ENCODE results near the gene ZDHHC3.

The ZDHHC3 gene

DNA sequence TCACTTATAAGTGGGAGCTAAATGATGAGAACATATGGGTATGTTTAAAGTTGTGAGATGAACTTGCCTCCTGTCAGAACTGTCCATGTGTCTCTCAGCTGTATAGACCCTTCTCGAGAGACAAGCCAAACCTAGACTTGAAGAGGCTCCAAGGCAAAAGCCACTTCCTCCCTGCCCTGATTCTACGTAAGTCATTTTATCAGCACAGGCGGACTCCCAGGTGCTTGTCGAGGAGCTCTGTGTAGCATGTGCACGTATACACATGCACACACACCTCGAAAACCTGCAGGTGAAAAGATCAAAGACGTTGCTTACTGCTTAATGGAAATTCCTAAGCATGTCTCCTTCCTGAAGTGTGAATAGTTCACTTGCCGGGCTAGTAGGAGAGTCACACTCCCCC is 44.6 kb upstream of the ZDHHC3 start:
- ChIA-PET POLR2A (no interaction called here), CTCF (interaction anchor here (0.6 kb wide), 1 partner anchor 117 kb away, joined by 3 read pairs; no protein-coding TSS in a partner anchor)
- no peak for DNase-seq (ENCODE audit: extremely low spot score)
- no peak for TF ChIP-seq NFRKB (IDR thresholded peaks at IDR 0.05)
- no peak for TF ChIP-seq ZNF384 (IDR thresholded peaks at IDR 0.05)
- TF ChIP-seq SP1 (IDR thresholded peaks at IDR 0.05), result no peak
- TF ChIP-seq, protein P1, sequence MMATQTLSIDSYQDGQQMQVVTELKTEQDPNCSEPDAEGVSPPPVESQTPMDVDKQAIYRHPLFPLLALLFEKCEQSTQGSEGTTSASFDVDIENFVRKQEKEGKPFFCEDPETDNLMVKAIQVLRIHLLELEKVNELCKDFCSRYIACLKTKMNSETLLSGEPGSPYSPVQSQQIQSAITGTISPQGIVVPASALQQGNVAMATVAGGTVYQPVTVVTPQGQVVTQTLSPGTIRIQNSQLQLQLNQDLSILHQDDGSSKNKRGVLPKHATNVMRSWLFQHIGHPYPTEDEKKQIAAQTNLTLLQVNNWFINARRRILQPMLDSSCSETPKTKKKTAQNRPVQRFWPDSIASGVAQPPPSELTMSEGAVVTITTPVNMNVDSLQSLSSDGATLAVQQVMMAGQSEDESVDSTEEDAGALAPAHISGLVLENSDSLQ (IDR thresholded peaks at IDR 0.05), result no peak
- no peak for TF ChIP-seq BHLHE40 (IDR thresholded peaks at IDR 0.05; ENCODE audit: borderline replicate concordance)
- no peak for TF ChIP-seq LEF1 (IDR thresholded peaks at IDR 0.05; ENCODE audit: borderline replicate concordance)
- no peak for TF ChIP-seq FOXA1 (IDR thresholded peaks at IDR 0.05)
- no peak for TF ChIP-seq FOXK2 (IDR thresholded peaks at IDR 0.05)
- no peak for TF ChIP-seq CTBP1 (IDR thresholded peaks at IDR 0.05; ENCODE audit: borderline replicate concordance)
- no peak for TF ChIP-seq FOXM1 (IDR thresholded peaks at IDR 0.05; ENCODE audit: borderline replicate concordance)
- no peak for TF ChIP-seq HDGF (IDR thresholded peaks at IDR 0.05; ENCODE audit: borderline replicate concordance)
- no peak for TF ChIP-seq ARNT (IDR thresholded peaks at IDR 0.05)

DNA sequence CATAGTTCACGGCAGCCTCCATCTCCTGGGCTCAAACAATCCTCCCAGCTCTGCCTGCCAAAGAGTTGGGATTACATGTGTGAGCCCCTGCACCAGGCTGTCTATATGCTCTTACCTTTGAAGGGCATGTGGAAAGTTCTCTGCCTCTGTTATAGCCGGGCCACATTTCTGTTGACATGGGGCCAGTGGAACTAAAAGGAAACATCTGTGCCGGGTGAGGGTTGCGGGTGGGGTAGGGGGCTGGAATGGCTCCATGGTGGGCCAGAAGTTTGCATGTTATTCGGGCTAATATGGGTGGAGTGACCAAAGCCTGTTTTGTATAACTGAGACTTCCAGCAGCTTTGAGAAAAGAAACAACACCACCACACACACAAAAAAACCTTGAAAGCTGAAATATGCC is 41.8 kb upstream of the ZDHHC3 start:
- ChIA-PET POLR2A (no interaction called here), CTCF (no interaction called here)
- no peak for TF ChIP-seq ZNF384 (IDR thresholded peaks at IDR 0.05)
- TF ChIP-seq NFRKB (IDR thresholded peaks at IDR 0.05), result no peak
- no peak for TF ChIP-seq FOXM1 (IDR thresholded peaks at IDR 0.05; ENCODE audit: borderline replicate concordance)
- no peak for TF ChIP-seq TARDBP (IDR thresholded peaks at IDR 0.05)
- no peak for TF ChIP-seq HDGF (IDR thresholded peaks at IDR 0.05; ENCODE audit: borderline replicate concordance)
- no peak for TF ChIP-seq CTBP1 (IDR thresholded peaks at IDR 0.05; ENCODE audit: borderline replicate concordance)
- no peak for TF ChIP-seq FOXA1 (IDR thresholded peaks at IDR 0.05)
- no peak for TF ChIP-seq SP1 (IDR thresholded peaks at IDR 0.05)
- TF ChIP-seq L3MBTL2 (conservative IDR thresholded peaks at IDR 0.05), result no peak
- TF ChIP-seq ELF4 (IDR thresholded peaks at IDR 0.05), result no peak
- TF ChIP-seq BHLHE40 (IDR thresholded peaks at IDR 0.05; ENCODE audit: borderline replicate concordance), result no peak
- TF ChIP-seq LEF1 (IDR thresholded peaks at IDR 0.05; ENCODE audit: borderline replicate concordance), result no peak
- TF ChIP-seq SUZ12 (IDR thresholded peaks at IDR 0.05), result no peak
- TF ChIP-seq FOXK2 (IDR thresholded peaks at IDR 0.05), result no peak
- no peak for TF ChIP-seq ARNT (IDR thresholded peaks at IDR 0.05)
- TF ChIP-seq, protein P1 (IDR thresholded peaks at IDR 0.05), result no peak
- DNase-seq (ENCODE audit: extremely low spot score), result no peak

DNA sequence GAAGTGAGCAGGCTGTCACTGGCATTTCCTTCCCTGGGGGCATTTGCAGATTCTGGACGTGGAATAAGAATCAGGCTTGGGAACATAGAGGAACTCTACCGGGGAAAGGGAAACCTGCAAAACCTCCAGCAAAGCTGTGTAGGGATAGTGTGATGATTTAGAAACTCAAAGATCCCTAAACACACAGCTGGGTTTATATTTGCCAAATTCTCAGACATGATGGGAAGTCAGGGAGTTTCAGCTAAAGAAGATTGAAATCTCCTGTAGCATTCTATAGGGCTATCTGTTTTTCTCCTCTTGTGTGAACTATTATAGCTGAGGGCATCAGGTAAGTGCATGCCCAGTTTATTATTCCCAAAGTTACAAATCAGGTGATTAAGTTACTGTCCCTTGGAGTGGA is 40.9 kb upstream of the ZDHHC3 start:
- ChIA-PET CTCF (no interaction called here), POLR2A (no interaction called here)
- DNase-seq (ENCODE audit: extremely low spot score), result no peak

DNA sequence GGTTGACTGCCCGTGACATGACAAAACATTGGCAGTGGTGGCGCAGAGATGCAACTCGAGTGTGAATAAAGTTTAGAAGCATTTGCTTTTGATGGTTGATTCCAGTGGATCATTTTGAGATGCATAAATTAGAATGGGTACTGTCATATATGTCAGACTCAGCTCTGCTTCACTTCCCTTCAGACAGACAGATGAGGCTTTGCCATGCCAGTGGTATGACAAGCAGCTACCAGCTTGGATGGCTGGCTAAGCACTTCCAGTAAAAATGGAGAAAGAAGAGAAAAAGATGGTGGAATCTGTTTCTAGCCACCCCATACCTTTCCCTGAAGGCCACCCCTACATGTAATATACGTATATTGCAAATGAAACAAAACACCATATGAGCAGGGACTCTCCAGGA is 36.6 kb upstream of the ZDHHC3 start:
- DNase-seq (ENCODE audit: extremely low spot score), result no peak
- no peak for TF ChIP-seq ELF4 (IDR thresholded peaks at IDR 0.05)
- no peak for TF ChIP-seq TARDBP (IDR thresholded peaks at IDR 0.05)
- no peak for TF ChIP-seq SUZ12 (IDR thresholded peaks at IDR 0.05)
- TF ChIP-seq HDGF (IDR thresholded peaks at IDR 0.05; ENCODE audit: borderline replicate concordance), result no peak
- no peak for TF ChIP-seq SP1 (IDR thresholded peaks at IDR 0.05)
- TF ChIP-seq FOXK2 (IDR thresholded peaks at IDR 0.05), result no peak
- TF ChIP-seq NFRKB (IDR thresholded peaks at IDR 0.05), result no peak
- no peak for TF ChIP-seq FOXA1 (IDR thresholded peaks at IDR 0.05)
- TF ChIP-seq ARNT (IDR thresholded peaks at IDR 0.05), result no peak
- no peak for TF ChIP-seq CTBP1 (IDR thresholded peaks at IDR 0.05; ENCODE audit: borderline replicate concordance)
- TF ChIP-seq BHLHE40 (IDR thresholded peaks at IDR 0.05; ENCODE audit: borderline replicate concordance), result no peak
- no peak for TF ChIP-seq LEF1 (IDR thresholded peaks at IDR 0.05; ENCODE audit: borderline replicate concordance)
- no peak for TF ChIP-seq ZNF384 (IDR thresholded peaks at IDR 0.05)
- no peak for TF ChIP-seq FOXM1 (IDR thresholded peaks at IDR 0.05; ENCODE audit: borderline replicate concordance)
- TF ChIP-seq, protein P1 (IDR thresholded peaks at IDR 0.05), result no peak
- no peak for TF ChIP-seq L3MBTL2 (conservative IDR thresholded peaks at IDR 0.05)
- ChIA-PET CTCF (no interaction called here), POLR2A (no interaction called here)

More for the DNA sequence above, 40.9 kb upstream of the ZDHHC3 start:
- TF ChIP-seq FOXA1 (IDR thresholded peaks at IDR 0.05) (no peak), ELF4 (IDR thresholded peaks at IDR 0.05) (no peak), CTBP1 (IDR thresholded peaks at IDR 0.05; ENCODE audit: borderline replicate concordance) (no peak), L3MBTL2 (conservative IDR thresholded peaks at IDR 0.05) (no peak), SP1 (IDR thresholded peaks at IDR 0.05) (no peak), FOXM1 (IDR thresholded peaks at IDR 0.05; ENCODE audit: borderline replicate concordance) (no peak), SUZ12 (IDR thresholded peaks at IDR 0.05) (no peak)

DNA sequence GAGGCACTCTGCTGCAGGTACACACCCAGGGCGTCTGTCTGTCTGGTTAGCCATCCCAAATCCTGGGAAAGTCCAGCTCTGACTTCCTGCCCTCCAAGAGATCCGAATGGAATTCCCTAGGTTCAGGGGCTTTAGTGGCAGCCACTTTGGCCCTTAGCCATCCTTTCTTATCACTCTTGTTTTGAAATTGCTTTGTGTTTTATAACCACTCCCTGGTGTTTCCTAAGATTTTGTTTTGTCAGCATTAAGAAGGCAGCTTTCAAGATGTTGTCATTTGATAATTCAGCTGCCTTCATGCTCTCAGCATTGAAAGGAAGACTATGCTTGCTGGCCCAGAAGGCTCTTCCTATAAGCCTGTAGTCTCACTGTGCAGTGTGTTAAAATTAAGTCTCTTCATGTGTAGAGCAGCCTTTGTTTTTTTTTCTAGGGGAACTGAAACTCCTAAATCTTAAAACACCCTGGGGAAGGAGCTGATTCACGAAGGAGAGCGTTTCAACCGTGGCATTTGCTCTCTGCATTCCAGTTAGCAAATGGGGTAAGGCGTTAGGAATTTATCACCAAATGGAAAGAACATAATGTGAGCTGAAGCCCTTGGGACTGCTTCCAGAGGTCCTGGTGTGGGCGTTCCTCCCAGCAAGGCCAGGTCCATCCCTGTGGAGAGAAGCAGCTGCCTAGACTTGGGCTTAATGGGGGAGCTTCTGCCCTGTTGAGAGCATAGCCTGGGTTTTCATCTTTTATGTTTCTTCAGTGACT is 36.0 kb upstream of the ZDHHC3 start:
- TF ChIP-seq BHLHE40 (IDR thresholded peaks at IDR 0.05; ENCODE audit: borderline replicate concordance) (no peak), LEF1 (IDR thresholded peaks at IDR 0.05; ENCODE audit: borderline replicate concordance) (no peak), SP1 (IDR thresholded peaks at IDR 0.05) (no peak), TARDBP (IDR thresholded peaks at IDR 0.05) (no peak), ARNT (IDR thresholded peaks at IDR 0.05) (no peak), ZNF384 (IDR thresholded peaks at IDR 0.05) (no peak), HDGF (IDR thresholded peaks at IDR 0.05; ENCODE audit: borderline replicate concordance) (no peak), FOXA1 (IDR thresholded peaks at IDR 0.05) (no peak), CTBP1 (IDR thresholded peaks at IDR 0.05; ENCODE audit: borderline replicate concordance) (no peak)
- ChIA-PET CTCF (no interaction called here), POLR2A (no interaction called here)
- DNase-seq (ENCODE audit: extremely low spot score), result no peak

DNA sequence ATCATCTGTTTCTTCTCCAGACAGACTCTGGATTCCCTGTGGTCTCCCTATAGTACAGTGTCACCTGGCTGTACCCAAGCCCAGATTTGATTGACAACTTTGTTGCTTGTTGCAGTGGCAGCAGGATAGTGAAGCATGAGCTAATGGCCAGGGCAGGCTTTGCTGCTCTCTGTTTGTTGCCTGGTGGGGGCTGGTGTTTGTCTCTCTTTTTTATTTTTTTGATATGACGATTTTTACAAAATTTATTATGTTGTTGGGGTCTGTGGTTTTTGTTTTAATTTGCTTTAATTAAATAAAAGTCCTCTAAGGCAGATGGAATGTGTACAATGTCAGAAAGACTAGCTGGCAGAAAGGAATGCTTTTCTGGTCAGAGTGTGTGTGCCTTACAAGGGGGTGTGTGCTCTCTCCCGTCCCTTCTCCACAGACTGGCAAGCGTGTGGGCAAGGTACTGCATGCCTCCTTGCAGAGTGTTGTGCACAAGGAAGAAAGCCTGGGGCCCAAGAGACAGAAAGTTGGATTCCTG is 34.9 kb upstream of the ZDHHC3 start:
- no peak for DNase-seq (ENCODE audit: extremely low spot score)
- ChIA-PET CTCF (no interaction called here), POLR2A (no interaction called here)
- TF ChIP-seq FOXA1 (IDR thresholded peaks at IDR 0.05), result no peak
- TF ChIP-seq, protein P1 (IDR thresholded peaks at IDR 0.05), result no peak
- TF ChIP-seq NFRKB (IDR thresholded peaks at IDR 0.05), result no peak
- TF ChIP-seq CTBP1 (IDR thresholded peaks at IDR 0.05; ENCODE audit: borderline replicate concordance), result no peak
- TF ChIP-seq TARDBP (IDR thresholded peaks at IDR 0.05), result no peak
- TF ChIP-seq HDGF (IDR thresholded peaks at IDR 0.05; ENCODE audit: borderline replicate concordance), result no peak
- TF ChIP-seq L3MBTL2 (conservative IDR thresholded peaks at IDR 0.05), result no peak
- TF ChIP-seq BHLHE40 (IDR thresholded peaks at IDR 0.05; ENCODE audit: borderline replicate concordance), result no peak
- TF ChIP-seq ELF4 (IDR thresholded peaks at IDR 0.05), result no peak
- no peak for TF ChIP-seq LEF1 (IDR thresholded peaks at IDR 0.05; ENCODE audit: borderline replicate concordance)
- no peak for TF ChIP-seq SUZ12 (IDR thresholded peaks at IDR 0.05)
- no peak for TF ChIP-seq FOXM1 (IDR thresholded peaks at IDR 0.05; ENCODE audit: borderline replicate concordance)
- no peak for TF ChIP-seq ZNF384 (IDR thresholded peaks at IDR 0.05)
- TF ChIP-seq SP1 (IDR thresholded peaks at IDR 0.05), result no peak
- TF ChIP-seq FOXK2 (IDR thresholded peaks at IDR 0.05), result no peak
